LNCaP clone FGC (cell line): ENCODE data around the gene COL6A2.

ENCODE experiments used
- DNase-seq: peaks from one replicate; pipeline ENCODE4 v3.0.0-alpha.2; 2011; ENCODE audit warnings: low read depth
- H3K4me3 ChIP-seq: 2 replicates; pipeline ENCODE4 v1.5.1; 2011; ENCODE audit warnings: mild to moderate bottlenecking, low read depth, low read length, control low read depth
- CTCF ChIP-seq: IDR thresholded peaks from 2 replicates; pipeline ENCODE4 v1.5.1; 2012; ENCODE audit warnings: mild to moderate bottlenecking; ENCODE audit not compliant: control insufficient read depth, insufficient read depth; ENCODE audit errors: extremely low read depth

The COL6A2 gene

DNA sequence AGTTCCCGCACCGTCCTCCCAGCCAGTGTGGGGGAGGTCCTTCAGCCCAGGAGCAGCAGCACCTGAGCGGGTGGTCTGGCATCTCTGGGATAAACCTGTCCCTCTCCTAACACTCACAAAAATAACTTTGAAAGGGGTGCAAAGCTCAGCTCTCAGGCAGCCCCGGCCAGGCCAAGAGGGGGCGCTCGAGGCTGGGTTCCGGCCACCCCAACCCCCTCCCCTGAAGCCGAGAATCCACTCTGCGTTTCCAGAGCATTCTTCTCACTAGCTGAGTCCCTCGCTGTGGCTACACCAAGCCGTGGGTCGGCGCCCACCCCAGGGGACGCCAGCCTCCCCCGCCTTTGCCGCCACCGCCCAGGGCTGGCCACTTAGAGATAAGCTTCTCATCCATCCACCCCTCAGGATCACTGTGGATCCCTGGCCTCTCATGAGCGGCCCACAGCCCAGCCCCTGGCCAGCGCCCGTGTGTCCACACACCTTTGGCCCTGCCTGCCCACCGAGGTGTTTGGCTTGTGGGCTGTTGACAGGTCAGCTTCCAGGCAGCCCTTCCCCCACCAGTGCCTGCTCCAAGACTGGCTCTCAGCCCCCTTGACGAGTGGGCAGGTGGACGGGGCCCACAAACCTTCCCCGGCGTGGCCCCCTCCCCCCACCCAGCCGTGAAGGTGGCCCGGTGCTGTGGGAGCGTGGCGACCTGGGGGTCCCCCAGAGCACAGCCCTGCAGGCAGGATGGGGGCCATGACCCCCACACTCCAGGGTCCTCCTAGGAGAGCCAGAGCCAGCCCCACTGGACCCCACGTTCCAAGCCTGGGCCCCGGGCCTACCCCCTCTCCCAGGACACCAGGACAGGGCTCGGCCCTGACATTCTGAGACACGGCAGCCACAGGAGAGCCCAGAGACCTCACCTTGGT, 55.6 kb downstream of the COL6A2 start:
- no peak overlapping the region for H3K4me3 ChIP-seq
- peak; percentile 49 for TF ChIP-seq CTCF
- no peak for DNase-seq

DNA sequence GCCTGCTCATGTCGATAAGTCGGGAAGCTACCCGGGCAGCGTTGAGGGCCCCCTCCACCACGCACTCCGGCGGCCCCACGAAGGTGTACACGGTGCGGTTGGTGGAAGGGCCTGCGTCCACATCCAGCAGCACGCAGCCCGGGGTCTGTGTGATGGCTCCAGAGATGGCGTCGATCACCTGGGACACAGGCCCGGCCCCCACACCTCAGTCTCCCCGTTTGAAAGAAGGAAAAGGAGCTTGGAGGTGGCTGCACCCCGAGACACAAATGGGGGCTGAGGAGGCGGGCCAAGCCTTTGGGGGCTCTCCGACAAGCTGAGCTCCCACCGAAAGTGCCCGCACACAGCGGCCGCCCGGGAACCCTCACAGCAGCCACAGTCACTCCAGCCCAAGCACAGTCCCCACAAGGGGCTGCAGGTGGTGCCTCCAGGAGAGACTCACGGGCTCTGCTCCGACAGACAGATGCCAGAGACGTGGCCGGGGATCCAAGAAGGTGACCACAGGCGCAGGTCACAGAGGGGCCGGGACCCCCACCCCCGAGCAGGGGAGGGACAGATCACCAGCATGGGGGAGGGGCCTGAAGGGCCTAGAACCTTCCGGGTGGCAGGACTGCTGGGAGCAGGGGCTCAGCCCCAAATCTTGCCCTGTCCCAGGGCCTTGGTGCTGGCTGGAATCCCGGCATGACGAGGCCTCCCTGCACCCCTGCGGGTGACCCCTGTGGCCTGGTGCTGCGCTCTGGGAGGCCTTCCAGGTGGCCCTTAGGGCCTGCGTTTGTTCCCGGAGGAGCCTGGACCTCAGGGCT, 56.4 kb downstream of the COL6A2 start:
- no peak overlapping the region for H3K4me3 ChIP-seq
- TF ChIP-seq CTCF: no peak
- DNase-seq: no peak

DNA sequence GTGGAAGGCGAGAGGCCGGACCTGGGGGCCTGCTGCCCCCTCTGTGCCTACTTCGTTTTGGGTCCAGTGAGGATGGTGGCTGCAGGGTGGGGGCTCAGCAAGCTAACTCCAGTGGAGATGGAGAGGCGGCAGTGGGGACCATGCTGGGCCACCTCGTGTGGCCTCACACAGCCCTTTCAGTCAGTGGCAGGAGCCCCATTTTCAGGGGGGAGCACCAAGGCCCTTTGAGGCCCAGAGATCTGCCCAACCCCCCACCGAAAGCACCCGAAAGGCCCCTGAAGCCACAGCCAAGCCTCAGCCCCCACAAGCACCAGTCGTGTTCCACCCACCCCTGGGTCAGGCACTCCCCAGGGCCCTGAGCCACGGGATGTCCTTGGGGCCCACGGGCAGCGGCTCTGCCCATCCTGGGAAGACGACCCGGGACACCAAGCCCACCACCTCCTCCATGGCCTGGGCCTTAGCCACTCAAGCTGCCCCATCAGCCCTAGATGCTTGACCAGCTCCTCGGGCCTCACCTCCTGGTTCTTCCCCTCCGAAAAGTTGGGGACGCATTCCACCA, 57.1 kb downstream of the COL6A2 start:
- H3K4me3 ChIP-seq: no peak overlapping the region
- no peak for TF ChIP-seq CTCF
- no peak for DNase-seq

- no peak for TF ChIP-seq CTCF
- DNase-seq: no peak
These were observed 57.8 kb downstream of the COL6A2 start, which contains the start of gene FTCD for GRCh38 chr21:46155514-46156377. Gene FTCD, minus strand, starts transcription at chr21:46155579. Its CDS starts 56 bp downstream, at chr21:46155523.

DNA sequence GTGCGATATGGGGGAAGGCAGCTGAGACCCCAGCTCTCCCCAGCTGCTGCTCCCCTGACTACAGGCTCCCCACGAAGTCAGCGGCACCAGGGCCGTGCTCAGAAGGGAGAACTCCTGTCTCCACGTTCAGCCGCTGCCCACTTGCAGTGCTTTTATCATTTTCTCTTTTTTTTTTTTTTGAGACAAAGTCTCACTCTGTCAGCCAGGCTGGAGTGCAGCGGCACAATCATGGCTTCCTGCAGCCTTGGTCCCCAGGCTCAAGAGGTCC, 58.4 kb downstream of the COL6A2 start:
- H3K4me3 ChIP-seq: no peak overlapping the region
- no peak for TF ChIP-seq CTCF
- no peak for DNase-seq

More at GRCh38 chr21:46155514-46156377, 57.8 kb downstream of the COL6A2 start, which contains the start of gene FTCD:
- H3K4me3 ChIP-seq: no peak within 1 kb of the TSS

DNA sequence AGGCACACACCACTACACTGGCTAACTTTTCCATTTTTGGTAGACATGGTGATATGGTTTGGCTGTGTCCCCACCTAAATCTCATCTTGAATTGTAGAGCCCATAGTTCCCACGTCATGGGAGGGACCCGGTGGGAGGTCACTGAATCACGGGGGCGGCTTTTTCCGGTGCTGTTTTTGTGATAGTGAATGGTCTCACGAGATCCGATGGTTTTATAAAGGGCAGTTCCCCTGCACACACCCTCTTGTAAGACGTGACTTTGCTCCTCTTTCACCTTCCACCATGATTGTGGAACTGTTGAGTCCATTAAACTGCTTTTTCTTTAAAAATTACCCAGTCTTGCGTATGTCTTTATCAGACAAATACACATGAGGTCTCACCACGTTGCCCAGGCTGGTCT, 58.8 kb downstream of the COL6A2 start:
- no peak for TF ChIP-seq CTCF
- no peak overlapping the region for H3K4me3 ChIP-seq
- DNase-seq: no peak
